ENCODE measurements around the gene TCAF2.
"Not testable (repeated sequence)": the region's sequence is repeated elsewhere in the genome, so short reads cannot be mapped to it uniquely, and the experiment has no call there.

DNA sequence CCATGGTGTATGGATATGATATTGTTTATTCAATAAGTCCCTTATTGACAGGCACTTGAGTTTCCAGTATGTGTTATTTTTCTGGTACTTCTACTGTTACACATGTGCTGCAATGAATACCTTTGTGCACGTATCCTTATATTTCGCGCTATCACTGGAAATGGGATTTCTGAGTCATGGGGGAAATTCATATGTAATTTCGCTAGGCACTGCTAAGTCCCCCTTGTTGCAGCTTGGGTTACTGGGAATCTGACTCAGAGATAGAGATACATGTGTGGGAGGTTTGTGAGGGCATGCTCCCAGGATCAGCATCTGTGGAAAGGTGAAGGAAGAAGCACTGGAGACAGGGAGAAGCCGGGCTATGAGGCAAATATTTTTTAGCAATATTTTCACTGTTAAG, 9.9 kb downstream of the TCAF2 start:
- not testable (repeated sequence) for TF ChIP-seq POLR2AphosphoS5 (IDR thresholded peaks at IDR 0.05; ENCODE audit: low read depth, low read length); EP300 (IDR thresholded peaks at IDR 0.05; ENCODE audit: borderline replicate concordance in 1 of 2, low read depth in 1 of 2, low read length in 1 of 2); JUND (IDR thresholded peaks at IDR 0.05); TAF1 (IDR thresholded peaks at IDR 0.05; ENCODE audit: borderline replicate concordance, low read depth, low read length); FOXM1 (IDR thresholded peaks at IDR 0.05; ENCODE audit: low read depth); RFX5 (IDR thresholded peaks at IDR 0.05; ENCODE audit: low read length); RAD21 (IDR thresholded peaks at IDR 0.05; ENCODE audit: low read length); CHD2 (IDR thresholded peaks at IDR 0.05; ENCODE audit: low read length, partially characterized antibody); NRF1 (IDR thresholded peaks at IDR 0.05; ENCODE audit: low read depth, low read length)
- TF ChIP-seq, protein P1, sequence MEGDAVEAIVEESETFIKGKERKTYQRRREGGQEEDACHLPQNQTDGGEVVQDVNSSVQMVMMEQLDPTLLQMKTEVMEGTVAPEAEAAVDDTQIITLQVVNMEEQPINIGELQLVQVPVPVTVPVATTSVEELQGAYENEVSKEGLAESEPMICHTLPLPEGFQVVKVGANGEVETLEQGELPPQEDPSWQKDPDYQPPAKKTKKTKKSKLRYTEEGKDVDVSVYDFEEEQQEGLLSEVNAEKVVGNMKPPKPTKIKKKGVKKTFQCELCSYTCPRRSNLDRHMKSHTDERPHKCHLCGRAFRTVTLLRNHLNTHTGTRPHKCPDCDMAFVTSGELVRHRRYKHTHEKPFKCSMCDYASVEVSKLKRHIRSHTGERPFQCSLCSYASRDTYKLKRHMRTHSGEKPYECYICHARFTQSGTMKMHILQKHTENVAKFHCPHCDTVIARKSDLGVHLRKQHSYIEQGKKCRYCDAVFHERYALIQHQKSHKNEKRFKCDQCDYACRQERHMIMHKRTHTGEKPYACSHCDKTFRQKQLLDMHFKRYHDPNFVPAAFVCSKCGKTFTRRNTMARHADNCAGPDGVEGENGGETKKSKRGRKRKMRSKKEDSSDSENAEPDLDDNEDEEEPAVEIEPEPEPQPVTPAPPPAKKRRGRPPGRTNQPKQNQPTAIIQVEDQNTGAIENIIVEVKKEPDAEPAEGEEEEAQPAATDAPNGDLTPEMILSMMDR (IDR thresholded peaks at IDR 0.05) = not testable (repeated sequence)
- TF ChIP-seq, protein P2, sequence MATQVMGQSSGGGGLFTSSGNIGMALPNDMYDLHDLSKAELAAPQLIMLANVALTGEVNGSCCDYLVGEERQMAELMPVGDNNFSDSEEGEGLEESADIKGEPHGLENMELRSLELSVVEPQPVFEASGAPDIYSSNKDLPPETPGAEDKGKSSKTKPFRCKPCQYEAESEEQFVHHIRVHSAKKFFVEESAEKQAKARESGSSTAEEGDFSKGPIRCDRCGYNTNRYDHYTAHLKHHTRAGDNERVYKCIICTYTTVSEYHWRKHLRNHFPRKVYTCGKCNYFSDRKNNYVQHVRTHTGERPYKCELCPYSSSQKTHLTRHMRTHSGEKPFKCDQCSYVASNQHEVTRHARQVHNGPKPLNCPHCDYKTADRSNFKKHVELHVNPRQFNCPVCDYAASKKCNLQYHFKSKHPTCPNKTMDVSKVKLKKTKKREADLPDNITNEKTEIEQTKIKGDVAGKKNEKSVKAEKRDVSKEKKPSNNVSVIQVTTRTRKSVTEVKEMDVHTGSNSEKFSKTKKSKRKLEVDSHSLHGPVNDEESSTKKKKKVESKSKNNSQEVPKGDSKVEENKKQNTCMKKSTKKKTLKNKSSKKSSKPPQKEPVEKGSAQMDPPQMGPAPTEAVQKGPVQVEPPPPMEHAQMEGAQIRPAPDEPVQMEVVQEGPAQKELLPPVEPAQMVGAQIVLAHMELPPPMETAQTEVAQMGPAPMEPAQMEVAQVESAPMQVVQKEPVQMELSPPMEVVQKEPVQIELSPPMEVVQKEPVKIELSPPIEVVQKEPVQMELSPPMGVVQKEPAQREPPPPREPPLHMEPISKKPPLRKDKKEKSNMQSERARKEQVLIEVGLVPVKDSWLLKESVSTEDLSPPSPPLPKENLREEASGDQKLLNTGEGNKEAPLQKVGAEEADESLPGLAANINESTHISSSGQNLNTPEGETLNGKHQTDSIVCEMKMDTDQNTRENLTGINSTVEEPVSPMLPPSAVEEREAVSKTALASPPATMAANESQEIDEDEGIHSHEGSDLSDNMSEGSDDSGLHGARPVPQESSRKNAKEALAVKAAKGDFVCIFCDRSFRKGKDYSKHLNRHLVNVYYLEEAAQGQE (IDR thresholded peaks at IDR 0.05; ENCODE audit: low read depth, low read length) = not testable (repeated sequence)

Measured in SK-N-SH (cell line).